ENCODE data around the gene LIN28A. TPM values are rescaled to one million over a fixed set of nuclear protein-coding genes. Genes with fewer than 3 reads are reported as not detected.

LIN28A gene
- total and polyA plus RNA-seq, 8 donors = 1.2 TPM; not detected in 7

DNA sequence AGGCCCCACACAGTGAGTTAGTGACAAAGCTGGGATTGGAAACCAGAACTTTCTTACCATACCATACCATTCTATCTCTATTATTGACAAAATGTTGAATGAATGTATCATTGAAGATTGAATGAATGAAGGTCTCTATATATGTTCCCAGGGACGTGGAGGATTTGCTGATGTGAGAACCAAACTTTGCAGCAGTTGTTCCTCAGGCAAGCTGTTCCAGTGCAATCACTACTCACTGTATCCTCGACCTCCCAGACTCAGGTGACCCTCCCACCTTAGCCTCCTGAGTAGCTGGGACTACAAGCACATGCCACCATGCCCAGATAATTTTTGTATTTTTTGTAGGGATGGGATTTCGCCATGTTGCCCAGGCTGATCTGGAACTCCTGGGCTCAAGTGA, 11.6 kb upstream of the LIN28A start:
- TF ChIP-seq, protein P1, sequence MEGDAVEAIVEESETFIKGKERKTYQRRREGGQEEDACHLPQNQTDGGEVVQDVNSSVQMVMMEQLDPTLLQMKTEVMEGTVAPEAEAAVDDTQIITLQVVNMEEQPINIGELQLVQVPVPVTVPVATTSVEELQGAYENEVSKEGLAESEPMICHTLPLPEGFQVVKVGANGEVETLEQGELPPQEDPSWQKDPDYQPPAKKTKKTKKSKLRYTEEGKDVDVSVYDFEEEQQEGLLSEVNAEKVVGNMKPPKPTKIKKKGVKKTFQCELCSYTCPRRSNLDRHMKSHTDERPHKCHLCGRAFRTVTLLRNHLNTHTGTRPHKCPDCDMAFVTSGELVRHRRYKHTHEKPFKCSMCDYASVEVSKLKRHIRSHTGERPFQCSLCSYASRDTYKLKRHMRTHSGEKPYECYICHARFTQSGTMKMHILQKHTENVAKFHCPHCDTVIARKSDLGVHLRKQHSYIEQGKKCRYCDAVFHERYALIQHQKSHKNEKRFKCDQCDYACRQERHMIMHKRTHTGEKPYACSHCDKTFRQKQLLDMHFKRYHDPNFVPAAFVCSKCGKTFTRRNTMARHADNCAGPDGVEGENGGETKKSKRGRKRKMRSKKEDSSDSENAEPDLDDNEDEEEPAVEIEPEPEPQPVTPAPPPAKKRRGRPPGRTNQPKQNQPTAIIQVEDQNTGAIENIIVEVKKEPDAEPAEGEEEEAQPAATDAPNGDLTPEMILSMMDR (IDR thresholded peaks at IDR 0.05) = no peak
- WGBS, 2 donors = 69 to 71% methylated on average over 3 of the region's 3 CpGs
- no peaks in the 10 kb centered on the region for H3K27me3 ChIP-seq
- H3K36me3 ChIP-seq = no peaks in the 10 kb centered on the region
- H3K9me3 ChIP-seq = no peaks in the 10 kb centered on the region
- no peak for DNase-seq
- no peaks in the 10 kb centered on the region for H3K4me1 ChIP-seq
- ATAC-seq = no peak
- H3K4me3 ChIP-seq = no peak overlapping the region
- H3K27ac ChIP-seq = no peak overlapping the region
- intact Hi-C loops (cut with DNase I) = no loop called here
- FAIRE-seq = no peak

DNA sequence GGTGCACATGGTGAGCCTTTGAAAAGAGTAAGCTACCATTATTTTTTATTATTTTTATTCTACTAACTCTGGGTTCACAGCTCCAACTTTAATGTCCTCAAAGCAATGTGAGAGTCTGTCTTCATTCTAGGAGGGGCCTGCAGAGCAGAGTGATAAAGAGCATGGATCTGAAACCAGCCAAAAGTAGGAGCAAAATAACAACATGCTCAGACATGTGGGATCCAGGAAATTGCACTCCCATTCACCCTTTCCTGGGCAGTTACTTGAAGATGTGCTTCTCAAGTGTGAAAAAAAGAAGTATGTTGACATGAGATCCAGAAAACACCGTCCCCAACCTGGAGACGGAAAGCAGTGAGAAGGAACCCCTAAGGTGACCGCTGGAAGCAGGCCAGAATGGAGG, 8.7 kb upstream of the LIN28A start:
- no peak for ATAC-seq
- intact Hi-C loops (cut with DNase I) = no loop called here
- FAIRE-seq = no peak

DNA sequence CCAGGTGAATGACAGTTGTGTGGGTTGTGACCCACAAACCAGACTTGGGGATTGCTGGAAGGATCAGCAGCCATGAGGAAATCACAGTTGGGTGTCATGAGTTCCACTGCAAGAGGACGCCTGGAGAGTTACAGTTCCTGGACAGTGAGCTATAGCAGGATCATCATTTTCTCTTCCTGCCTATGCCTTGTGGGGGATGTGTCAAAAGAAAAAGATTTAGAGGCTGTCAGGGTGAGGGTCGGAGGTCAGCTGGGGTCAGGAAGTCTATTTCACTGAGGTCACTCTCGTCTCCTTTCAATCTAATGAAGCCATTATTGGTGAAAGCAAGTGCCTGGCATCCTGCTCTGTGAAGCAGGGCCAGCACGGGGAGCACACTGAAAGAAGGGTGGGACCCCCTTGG, 7.0 kb upstream of the LIN28A start:
- Histone ChIP-seq H3K9me3 (no peaks in the 10 kb centered on the region), H3K27me3 (no peaks in the 10 kb centered on the region), H3K36me3 (no peaks in the 10 kb centered on the region), H3K27ac (no peak overlapping the region), H3K4me3 (no peak overlapping the region), H3K4me1 (no peaks in the 10 kb centered on the region)
- intact Hi-C loops (cut with DNase I) = no loop called here
- 14 to 17% methylated on average over 4 of the region's 4 CpGs for WGBS, 2 donors
- ATAC-seq = no peak
- no peak for DNase-seq
- TF ChIP-seq, protein P1 (IDR thresholded peaks at IDR 0.05) = no peak
- FAIRE-seq = no peak

More for the DNA sequence above, 8.7 kb upstream of the LIN28A start:
- Histone ChIP-seq H3K9me3 (no peaks in the 10 kb centered on the region), H3K4me1 (no peaks in the 10 kb centered on the region), H3K27ac (no peak overlapping the region), H3K27me3 (no peaks in the 10 kb centered on the region), H3K36me3 (no peaks in the 10 kb centered on the region), H3K4me3 (no peak overlapping the region)
- DNase-seq = no peak
- WGBS, 2 donors = 54 to 58% methylated on average over 3 of the region's 3 CpGs
- TF ChIP-seq, protein P1 (IDR thresholded peaks at IDR 0.05) = no peak

DNA sequence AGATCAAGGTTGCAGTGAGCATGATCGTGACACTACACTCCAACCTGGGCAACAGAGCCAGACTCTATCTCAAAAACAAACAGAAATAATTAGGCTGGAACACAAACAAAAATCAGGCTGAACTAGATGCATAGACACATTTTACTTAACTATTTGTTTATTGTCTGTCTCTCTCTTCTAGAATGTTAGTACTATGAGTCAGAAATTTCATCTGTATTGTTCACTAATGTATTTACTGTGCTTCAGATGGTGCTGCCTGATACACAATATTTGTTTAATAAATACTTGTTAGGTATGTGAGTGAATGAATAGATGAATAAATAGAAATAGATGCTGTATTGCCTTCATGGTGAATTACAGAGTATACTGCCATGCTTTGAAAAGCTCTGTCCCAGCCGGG, 6.0 kb upstream of the LIN28A start:
- Histone ChIP-seq H3K4me1 (no peaks in the 10 kb centered on the region), H3K27ac (no peak overlapping the region), H3K27me3 (no peaks in the 10 kb centered on the region), H3K4me3 (no peak overlapping the region), H3K9me3 (no peaks in the 10 kb centered on the region), H3K36me3 (no peaks in the 10 kb centered on the region)
- ATAC-seq (no peak), DNase-seq (no peak), FAIRE-seq (no peak)
- WGBS, 2 donors = 49 to 63% methylated on average over 2 of the region's 2 CpGs
- intact Hi-C loops (cut with DNase I) = no loop called here
- TF ChIP-seq, protein P1 (IDR thresholded peaks at IDR 0.05) = no peak

DNA sequence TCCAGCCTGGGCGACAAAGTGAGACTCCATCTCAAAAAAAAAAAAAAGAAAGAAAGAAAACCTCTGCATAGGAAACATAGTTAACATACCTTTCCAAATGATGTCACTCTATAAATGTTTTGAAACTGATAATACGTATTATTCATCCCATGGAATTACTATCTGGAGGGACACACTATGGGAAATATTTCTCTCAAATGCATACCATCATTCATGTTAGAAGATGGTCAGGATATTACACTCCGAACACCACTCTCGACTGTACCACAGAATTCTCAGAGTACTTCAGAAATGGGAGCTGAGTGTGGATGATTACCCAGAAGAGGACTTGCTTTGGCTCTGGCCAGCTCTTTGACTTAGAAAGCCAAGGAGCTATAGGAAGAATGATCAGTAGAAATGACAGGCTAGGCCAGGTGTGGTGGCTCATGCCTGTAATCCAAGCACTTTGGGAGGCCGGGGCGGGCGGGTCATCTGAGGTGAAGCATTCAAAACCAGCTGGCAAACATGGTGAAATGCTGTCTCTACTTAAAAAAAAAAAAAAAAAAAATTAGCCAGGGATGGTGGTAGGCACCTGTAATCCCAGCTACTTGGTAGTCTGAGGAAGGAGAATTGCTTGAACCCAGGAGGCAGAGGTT, 5.2 kb upstream of the LIN28A start:
- H3K36me3 ChIP-seq = no peaks in the 10 kb centered on the region
- intact Hi-C loops (cut with DNase I) = no loop called here
- H3K27me3 ChIP-seq = no peaks in the 10 kb centered on the region
- FAIRE-seq (no peak), ATAC-seq (no peak), DNase-seq (no peak)
- H3K9me3 ChIP-seq = no peaks in the 10 kb centered on the region
- no peak overlapping the region for H3K4me3 ChIP-seq
- TF ChIP-seq, protein P1 (IDR thresholded peaks at IDR 0.05) = no peak
- no peaks in the 10 kb centered on the region for H3K4me1 ChIP-seq
- no peak overlapping the region for H3K27ac ChIP-seq
- 59 to 65% methylated on average over 7 of the region's 7 CpGs for WGBS, 2 donors

All from pancreas (tissue), 10 donors.